Mammary epithelial cell (primary cell): ENCODE data around the gene CGA.

Experiments
- CTCF ChIP-seq, 2 donors: IDR thresholded peaks in 1 of 2; conservative IDR thresholded peaks in 1 of 2; 2 replicates each; pipeline ENCODE4 v1.5.1; 2011 to 2012; ENCODE audit warnings: inconsistent platforms in 2 of 2, low read length in 2 of 2, mild to moderate bottlenecking in 2 of 2, control low read depth in 1 of 2, low read depth in 1 of 2; ENCODE audit not compliant: insufficient read depth in 1 of 2; ENCODE audit errors: extremely low read depth in 1 of 2
- EZH2 ChIP-seq: IDR thresholded peaks from 2 replicates; pipeline ENCODE4 v1.6.1; 2012; ENCODE audit warnings: low read length, inconsistent platforms, borderline replicate concordance

- TF ChIP-seq CTCF (conservative IDR thresholded peaks at IDR 0.05 in 1 of 2, IDR thresholded peaks at IDR 0.05 in 1 of 2; ENCODE audit: extremely low read depth in 1 of 2, insufficient read depth in 1 of 2, low read depth in 1 of 2, low read length in 2 of 2) = no peak
- TF ChIP-seq EZH2 = no peak
Measured at GRCh38 chr6:87070741-87071140, 24.2 kb downstream of the CGA start.
